Activated CD4-positive, alpha-beta T cell treated with anti-CD3 and anti-CD28 coated beads for 1 hour (primary cell): Measurements from ENCODE around the gene RC3H1.
"Not testable (repeated sequence)": the region's sequence is repeated elsewhere in the genome, so short reads cannot be mapped to it uniquely, and the experiment has no call there.

Experiments
- DNase-seq: peaks from one replicate; pipeline ENCODE4 v3.0.0-alpha.2; 2020

The RC3H1 gene

DNA sequence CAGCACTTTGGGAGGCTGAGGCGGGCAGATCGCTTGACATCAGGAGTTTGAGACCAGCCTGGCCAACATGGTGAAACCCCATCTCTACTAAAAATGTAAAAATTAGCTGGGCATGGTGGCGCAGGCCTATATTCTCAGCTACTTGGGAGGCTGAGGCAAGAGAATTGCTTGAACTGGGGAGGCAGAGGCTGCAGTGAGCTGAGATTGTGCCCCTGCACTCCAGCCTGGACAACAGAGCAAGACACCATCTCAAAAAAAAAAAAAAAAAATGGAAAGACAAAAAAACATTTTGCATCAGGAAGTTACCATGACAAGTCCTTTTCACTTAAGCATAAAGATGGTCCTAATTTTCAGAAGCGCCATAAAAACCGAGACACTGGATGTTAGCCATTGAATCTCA is 91.6 kb downstream of the RC3H1 start:
- DNase-seq = not testable (repeated sequence)

DNA sequence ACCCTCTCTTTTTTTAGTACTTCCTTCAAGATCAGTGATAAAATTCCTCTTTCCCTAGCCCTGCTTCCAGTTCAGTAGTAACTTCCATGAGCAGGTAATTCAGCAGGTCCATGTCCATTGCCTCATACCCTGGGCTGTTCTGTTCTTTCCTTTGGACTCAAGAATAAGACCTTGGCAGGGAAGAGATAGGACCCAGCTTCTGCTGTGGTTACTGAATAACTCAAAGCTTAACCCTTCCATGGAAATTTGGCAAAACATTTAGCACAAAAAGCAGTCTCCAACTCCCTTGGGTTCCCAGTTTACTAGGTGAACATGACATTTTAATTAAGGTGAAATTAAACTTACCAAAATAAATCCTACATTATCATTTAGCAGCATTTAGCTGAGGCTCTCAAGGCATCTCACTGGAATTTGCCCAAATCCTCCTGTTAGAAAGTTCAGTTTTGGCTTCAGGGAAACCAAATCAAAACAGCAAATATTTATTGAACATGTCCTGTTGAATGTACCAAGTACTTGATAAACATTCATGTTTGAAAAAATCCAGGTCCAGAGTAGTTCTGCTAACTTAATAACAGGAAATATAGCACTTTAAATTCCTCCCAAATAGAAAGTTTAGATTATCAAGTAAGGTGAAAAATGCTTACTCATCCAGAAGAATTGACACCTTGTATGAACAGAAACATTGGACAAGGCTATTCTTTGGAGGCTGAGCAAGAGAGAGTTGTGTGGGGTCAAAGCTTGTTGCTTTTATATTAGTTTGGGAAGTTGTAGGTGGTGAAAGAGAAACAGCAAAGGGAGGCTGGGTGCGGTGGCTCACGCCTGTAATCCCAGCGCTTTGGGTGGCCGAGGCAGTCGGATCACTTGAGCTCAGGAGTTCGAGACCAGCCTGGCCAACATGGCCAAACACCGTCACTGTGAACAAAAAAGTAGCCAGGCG is 96.6 kb downstream of the RC3H1 start:
- no peak for DNase-seq

DNA sequence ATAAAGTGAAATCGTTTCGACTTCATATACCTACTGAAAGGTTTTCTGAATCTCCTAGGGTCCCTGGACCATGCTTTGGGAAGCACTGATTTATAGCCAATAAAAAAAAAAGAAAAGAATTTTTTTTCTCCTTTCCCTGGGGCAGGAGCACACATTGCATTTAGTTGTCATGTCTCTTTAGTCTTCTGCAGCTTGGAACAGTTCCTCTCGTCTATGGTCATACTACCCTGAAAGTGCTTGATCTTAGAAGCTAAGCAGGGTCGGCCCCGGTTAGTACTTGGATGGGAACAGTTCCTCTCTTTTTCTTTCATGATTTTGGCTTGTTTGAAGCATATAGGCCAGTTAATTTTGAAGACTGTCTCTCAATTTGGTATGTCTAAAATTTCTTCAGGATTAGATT is 101.3 kb downstream of the RC3H1 start:
- no peak for DNase-seq

DNA sequence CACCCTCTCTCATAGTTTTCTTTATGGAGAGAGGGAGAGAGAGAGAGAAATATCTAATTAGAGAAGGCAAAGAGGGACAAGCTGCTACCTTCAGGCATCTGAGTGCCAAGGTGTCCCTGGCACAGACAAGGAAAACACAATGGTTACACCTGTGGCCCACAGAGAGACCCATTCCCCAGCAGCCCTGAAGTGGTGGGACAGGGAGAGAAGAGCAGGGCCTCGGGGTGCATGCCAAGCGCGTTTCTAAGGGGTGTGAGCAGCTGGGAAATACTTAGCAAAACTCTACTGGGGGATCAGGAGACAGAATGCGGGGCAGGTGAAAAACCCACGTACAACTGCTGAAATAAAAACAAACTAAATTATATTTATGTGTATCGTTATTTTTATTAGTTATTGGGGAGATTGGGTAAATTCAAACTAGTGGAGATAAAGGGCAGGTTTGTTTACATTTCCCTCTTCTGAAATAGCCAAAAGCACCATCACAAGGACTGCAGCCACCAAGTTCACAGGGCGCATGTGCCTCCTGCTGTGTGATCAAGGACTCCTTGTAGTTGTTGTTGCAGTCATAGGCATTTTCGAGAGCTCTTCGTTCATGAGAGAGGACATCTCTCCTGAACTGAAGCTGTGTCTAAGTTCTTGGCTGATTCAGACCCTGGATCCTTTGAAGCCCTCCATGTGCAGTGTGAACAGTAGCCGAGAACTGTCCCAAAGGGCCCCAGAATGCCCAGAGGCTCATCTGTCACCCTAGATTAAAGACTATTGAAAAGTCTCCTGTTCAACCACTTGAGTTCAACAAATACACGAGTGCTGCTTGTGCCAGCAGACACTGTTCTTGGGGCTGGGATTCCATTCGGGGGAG is 104.3 kb downstream of the RC3H1 start:
- DNase-seq = no peak

DNA sequence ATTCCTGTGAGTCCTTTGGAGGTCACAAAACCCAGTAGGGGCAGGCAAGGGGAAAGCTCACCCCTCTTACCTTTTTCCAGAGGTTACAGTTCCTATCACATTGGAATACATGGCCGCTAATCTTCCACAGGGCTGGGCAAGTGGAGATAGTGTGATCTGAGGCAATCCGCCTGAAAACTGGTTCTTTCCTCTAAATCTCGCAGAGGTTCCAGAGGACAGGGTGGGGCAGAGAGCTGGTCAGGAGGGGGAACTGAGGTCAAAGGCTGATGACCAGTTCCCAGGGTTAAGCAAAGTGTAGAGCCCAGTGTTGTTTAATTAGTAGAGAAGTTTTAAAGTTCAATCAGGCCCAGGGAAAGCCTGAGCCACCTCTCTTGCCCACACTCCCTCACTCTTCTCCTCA is 105.0 kb downstream of the RC3H1 start, which contains the start of gene SERPINC1:
TSS of gene SERPINC1 (minus strand) at position 179 of the 400 bp plus-strand sequence. CDS start at position 111, 68 bp downstream.
- no peak for DNase-seq

DNA sequence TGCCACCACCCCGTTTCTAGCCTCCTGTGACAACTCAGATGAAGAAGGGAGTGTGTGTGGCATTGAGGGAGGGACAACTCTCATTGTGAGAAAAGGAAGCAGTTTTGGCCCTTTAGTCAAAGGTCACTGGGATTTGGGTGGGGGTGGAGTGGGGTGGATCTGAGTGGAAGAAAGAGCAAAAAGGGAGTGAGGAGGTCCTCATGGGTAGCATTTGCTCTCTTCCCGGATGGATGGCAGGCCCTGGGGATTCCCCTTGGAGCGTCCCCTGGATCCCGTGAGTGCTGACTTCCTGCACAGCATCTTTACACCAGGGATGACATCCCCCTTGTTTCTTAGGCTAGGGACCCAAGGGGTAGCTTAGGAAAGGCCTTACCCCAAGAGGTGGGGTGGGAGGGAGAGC is 105.5 kb downstream of the RC3H1 start:
- DNase-seq = no peak

DNA sequence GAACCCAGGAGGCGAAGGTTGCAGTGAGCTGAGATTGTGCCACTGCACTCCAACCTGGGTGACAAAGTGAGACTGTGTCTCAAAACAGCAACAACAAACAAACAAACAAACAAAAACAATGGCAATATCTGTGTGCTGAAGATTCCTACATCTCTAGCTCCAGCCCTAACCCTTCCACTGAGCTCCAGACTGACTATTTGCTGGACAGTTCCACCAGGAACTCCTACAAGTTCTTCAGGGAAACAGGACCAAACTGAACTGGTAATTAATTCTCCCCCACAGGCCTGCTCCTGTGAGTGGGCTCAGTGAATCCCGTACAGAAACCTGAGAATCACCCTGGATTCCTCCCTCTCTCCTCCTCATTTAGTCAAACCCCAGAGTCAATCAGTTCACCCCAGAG is 106.6 kb downstream of the RC3H1 start:
- DNase-seq = no peak

DNA sequence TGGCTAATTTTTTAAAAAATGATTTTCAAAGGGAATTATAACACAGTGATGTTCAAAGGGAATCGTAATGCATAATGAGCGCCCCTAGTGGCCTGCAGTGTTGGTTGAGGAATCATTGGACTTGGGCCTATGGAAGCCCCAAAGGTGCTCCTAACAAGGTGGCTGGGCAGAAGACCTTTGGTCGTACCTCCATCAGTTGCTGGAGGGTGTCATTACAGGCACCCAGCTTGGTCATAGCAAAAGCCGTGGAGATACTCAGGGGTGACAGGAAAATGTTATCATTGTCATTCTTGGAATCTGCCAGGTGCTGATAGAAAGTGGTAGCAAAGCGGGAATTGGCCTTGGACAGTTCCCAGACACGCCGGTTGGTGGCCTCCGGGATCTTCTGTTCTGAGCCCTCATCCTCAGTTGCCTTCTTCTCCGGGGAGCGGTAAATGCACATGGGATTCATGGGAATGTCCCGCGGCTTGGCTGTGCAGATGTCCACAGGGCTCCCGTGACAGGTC is 107.7 kb downstream of the RC3H1 start:
- DNase-seq = no peak

DNA sequence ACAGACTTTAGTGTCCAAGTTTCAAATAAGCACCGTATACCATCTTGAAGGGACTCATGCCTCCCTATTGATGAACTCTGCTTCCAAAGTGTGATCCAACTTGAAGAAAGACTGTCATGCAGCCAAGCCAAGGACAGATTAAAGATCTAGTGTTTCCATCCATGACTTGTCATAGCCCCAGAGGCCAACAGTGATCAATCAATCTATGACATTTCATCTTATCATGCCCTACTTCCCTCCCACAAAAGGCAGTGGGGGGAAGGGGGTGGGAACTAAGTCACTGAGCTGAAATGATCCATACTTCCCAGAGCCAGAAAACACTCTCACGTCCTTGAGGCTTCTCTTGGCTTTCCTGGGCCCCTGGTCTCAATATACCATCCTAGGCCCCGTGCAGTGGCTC is 109.0 kb downstream of the RC3H1 start:
- no peak for DNase-seq

DNA sequence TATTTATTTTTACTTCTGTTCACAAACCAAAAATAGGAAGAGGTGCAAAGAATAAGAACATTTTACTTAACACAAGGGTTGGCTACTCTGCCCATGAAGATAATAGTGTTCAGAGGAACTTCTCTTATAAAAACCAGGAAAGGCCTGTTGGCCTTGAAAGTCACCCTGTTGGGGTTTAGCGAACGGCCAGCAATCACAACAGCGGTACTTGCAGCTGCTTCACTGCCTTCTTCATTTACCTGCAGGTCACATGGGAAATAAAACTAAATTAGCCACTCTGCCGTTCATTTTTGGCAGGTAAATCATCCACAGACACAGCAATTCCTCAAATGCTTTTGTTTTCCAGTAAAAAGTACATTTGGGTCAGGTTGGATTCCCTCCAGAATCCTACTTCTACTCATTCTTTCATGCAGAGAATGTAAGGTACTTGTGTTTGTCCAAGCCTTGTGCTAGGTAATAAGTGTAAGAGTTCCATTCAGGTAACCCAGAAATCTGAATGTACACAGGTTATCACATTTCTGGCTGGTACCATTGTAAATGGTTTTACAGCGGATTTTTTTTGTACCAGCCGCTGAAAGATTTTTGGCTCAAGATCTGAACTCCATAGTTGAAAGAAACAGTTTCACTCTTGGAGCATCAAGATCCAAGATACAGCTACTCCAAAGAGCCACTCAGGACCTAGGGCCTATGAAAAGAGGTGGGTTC is 118.2 kb downstream of the RC3H1 start:
- DNase-seq = no peak

DNA sequence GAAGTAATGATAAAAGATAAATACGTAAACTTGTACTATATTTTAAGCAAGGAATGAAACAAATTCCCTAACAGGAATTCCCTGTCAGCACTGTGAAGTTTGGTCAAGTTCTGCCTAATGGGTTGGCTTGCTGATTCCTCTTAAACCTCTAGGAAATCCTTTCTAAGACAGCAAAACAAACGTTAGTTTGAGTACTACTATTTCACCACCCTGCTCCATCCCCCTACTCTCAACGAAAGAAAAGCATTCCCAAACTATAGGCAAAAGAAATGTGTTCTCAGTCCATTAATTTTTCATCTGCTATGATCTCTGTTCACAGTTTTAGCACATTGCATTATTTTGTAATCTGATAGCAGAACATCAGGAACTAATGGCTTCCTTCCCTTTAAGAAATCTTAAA is 121.2 kb downstream of the RC3H1 start:
- no peak for DNase-seq

DNA sequence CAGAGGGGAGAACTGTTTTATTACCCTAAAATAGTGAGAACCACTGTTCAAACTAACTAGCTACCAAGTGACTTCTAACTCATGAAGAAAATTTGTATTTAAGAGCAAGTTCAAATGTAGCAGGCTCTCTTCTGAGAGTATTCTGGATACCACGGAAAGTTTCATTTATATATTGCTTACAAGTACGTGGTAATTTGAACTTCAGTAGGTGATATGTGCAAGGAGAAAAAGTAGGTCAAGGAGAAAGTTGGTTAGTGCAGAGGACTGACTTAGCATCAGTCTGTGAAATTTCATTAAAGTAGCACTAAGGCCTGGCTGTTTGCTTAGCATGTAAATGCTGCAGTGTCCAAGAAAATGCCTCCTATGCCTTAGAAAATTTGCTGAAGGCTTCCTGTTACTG is 121.7 kb downstream of the RC3H1 start:
- no peak for DNase-seq

DNA sequence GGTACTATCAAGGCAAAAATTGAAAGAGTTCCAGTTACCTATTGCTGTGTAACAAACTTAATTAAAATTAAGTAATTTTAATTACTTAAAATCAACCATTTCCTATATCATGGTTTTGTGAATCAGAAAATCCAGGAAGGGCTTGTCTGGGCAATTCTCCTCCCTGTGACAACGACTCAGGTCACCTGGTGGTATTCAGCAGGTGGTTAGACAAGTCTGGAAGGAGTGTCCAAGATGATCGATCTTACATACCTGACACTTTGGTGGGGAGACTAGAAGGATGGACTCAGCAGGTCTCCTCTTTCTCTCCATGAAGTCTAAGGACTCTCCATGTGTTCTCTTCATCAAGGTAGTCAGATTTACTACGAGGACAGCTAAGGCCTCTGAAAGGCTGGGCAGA is 128.0 kb downstream of the RC3H1 start:
- DNase-seq = no peak

DNA sequence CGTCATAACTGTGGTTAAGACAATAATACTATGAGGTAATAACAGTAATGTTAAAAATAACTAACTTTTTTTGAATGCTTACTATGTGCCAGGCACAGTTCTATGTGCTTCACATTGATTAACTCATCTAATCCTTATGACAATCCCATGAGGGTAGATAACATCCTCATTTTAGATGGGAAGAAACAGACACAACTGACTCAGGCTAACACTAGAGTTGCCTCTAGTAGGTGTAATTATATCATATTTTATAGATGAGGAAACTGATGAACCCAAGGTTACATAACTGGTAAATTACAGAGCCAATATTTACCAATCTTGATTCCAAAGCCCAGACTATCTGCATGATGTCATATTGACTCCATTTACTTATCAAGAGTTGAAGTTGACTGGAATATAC is 128.5 kb downstream of the RC3H1 start:
- DNase-seq = no peak

DNA sequence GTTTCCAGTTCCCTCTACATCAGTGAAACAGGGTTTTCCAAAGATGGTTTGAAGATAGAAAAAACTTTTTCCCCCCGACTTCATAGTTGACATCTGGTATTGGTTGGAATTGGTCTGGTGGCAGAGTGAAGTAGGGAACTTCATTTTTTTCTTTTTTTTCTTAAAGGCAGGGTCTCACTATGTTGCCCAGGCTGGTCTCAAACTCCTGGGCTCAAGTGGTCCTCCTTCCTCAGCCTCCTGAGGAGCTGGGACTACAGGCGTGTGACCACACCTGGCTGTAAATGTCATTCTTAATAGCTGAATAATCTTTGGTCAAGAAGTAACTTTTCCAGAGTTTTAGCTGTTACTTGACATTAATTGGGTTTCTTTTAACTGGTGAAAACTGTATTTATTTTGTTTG is 132.3 kb downstream of the RC3H1 start:
- no peak for DNase-seq

DNA sequence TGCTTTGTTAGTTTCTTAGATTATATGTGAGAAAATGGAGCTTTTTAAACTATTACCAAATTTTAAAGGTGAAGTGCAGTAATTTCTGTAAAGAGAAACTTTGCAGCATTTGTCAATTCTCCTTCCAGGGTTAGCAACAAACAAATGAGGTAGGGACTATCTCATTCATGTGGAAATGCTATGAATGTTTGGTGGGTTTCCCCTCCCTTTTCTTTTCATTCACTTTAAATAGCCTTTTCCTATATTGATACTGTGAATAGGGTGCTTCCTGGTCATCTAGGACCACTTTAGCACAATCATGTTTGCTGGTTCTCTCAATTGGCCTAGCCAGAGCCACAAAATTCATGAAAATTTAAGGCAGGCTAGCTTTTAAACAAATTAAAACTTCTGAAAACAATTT is 133.4 kb downstream of the RC3H1 start:
- no peak for DNase-seq

DNA sequence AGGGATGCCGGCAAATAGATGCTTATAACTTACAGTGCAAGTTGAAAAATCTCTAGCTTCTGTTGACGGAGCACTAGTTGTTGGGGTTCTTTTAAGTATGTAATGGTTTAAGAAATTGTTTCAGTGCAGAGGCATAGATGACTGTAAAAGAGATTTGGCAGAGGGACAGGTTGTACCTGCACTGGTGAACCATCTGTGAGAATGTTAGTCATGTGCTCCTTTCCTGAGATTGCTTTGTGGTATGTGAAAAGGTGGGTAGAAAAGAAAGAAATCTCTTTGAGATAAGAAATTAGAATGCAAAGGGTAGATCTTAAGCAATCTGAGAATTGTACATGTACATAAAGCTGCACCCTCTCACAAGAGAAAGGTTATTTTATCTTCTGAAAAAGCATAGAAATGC is 134.5 kb downstream of the RC3H1 start:
- DNase-seq = no peak

DNA sequence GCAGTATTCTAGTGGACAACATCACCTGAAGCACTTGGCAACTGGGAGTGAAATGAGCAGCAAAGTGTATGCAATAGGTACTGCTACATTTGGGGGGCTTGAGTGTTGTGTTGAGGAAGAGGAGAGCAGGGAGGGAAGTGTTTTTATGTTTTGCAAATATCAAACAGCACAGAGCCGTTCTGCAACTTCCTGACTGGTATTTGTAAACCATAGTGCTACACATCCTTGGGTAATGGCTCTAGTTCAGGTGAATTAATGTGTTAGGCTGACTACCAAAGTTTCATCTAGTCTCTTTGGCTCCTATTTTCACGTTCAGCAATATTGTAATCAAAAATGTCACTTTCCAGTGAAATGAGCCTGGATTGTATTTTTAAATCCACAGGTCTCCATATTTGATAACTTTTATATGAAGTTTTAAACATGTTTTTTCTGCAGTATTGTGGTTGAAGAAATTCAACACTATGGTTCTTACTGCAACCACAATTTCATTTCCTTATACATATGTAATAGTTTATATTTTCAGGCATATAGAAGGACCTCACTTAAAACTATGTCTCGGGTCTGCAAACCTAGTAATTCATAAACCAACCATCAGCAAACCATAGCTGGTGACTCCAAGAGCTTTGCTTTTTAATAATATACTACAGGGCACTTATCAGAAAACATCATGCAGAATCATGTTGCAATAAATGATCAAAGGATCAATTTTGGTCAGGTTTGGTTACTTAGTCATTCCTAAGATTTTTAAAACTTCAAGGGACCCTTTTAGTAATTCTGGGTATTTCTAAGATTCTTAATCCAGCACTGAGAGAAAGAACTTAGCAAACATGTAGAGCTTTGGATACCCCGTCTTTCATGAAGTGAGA is 135.2 kb downstream of the RC3H1 start:
- no peak for DNase-seq

DNA sequence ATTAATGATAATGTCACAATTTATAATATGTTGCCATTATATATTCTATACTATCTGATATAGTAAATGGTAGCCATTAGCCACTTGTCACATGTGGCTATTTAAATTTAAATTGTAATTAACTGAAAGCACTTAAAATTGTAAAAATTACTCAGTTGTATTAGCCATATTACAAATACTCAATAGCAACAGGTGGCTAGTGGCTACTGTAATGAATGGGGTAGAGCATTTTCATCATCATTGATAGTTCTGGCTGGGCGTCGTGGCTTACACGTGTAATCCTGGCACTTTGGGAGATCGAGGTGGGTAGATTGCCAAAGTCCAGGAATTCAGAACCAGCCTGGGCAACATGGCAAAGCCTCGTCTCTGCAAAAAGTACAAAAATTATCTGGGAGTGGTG is 137.5 kb downstream of the RC3H1 start:
- no peak for DNase-seq
